Stomach (tissue), 9 donors: ENCODE measurements around the gene MRPL33. TPM values are rescaled to one million over a fixed set of nuclear protein-coding genes. Genes with fewer than 3 reads are reported as not detected.

Experiments
- DNase-seq, 2 donors: peaks; one replicate each; pipeline versions ENCODE4 v3.0.0 to v3.0.0-alpha.2; 2013 to 2019
- H3K27ac ChIP-seq, 5 donors: fragments of 200-600 bp in 4 of 5; sonication (generic) in 4 of 5; one replicate each; pipeline ENCODE4 v1.5.1; 2013 to 2019; ENCODE audit warnings: mild to moderate bottlenecking in 1 of 5, moderate library complexity in 1 of 5
- H3K27me3 ChIP-seq, 3 donors: fragments of 200-600 bp; sonication (generic); one replicate each; pipeline ENCODE4 v1.5.1; 2017 to 2019; ENCODE audit warnings: mixed run types in 1 of 3
- H3K36me3 ChIP-seq, 4 donors: fragments of 200-600 bp; sonication (generic); 1 replicate in 3 of 4; 2 replicates in 1 of 4; pipeline ENCODE4 v1.5.1; 2016 to 2019
- H3K4me1 ChIP-seq, 4 donors: fragments of 200-600 bp; sonication (generic); one replicate each; pipeline ENCODE4 v1.5.1; 2016 to 2019
- H3K4me3 ChIP-seq, 4 donors: fragments of 200-600 bp; sonication (generic) in 3 of 4; one replicate each; pipeline ENCODE4 v1.5.1; 2016 to 2019; ENCODE audit warnings: mild to moderate bottlenecking in 1 of 4
- H3K9me3 ChIP-seq, 4 donors: fragments of 200-600 bp; sonication (generic); one replicate each; pipeline ENCODE4 v1.5.1; 2016 to 2019
- EP300 ChIP-seq: sonication (generic); formaldehyde crosslinking; IDR thresholded peaks from one replicate; pipeline ENCODE4 v1.6.1; 2017; ENCODE audit warnings: antibody characterized with exemption
- POLR2A ChIP-seq, 4 donors: fragments of 450-650 bp; IDR thresholded peaks; one replicate each; pipeline ENCODE4 v1.6.1; 2016; ENCODE audit warnings: antibody characterized with exemption in 4 of 4, control low read depth in 2 of 4, mild to moderate bottlenecking in 1 of 4, moderate library complexity in 1 of 4
- POLR2AphosphoS5 ChIP-seq, 3 donors: sonication (generic); formaldehyde crosslinking; IDR thresholded peaks; one replicate each; pipeline ENCODE4 v1.6.1; 2016; ENCODE audit warnings: antibody characterized with exemption in 3 of 3
- WGBS, 5 donors: extraction: QIAGEN DNeasy Blood & Tissue Kit in 3 of 5; methylation state at CpG; one replicate each; pipeline versions ENCODE4 v1.1.5 to v1.1.7; 2013 to 2018; 5-methylcytosine and 5-hydroxymethylcytosine counted together
- intact Hi-C: fragments of 100-400 bp; cut with DNase I; formaldehyde crosslinking; loops from one replicate; pipeline ENCODE4 v1.15.1; 2023; ENCODE audit warnings: low total_unique reads
- polyA plus RNA-seq, 3 donors: library from polyadenylated mRNA; stranded (reverse); fragments of 200-250 nt; gene quantifications; one replicate each; pipeline ENCODE4 v1.2.3, GENCODE V29; 2013
- total RNA-seq, 5 donors: library from RNA; depleted of rRNA; stranded (reverse); fragments of >200 nt; gene quantifications; one replicate each; pipeline versions ENCODE4 v1.1.0 to v1.2.3, GENCODE V29; 2014 to 2016
- TF ChIP-seq, protein P1 (sequence below), 7 experiments: fragments of 450-650 bp in 4 of 7; fragments of 200-600 bp in 3 of 7; sonication (generic) in 3 of 7; IDR thresholded peaks; one replicate each; pipeline ENCODE4 v1.5.1; 2016 to 2019; ENCODE audit warnings: antibody characterized with exemption in 7 of 7, control low read depth in 2 of 7, mild to moderate bottlenecking in 1 of 7
- donor health status: healthy with polysubstance abuse.
- donor health status: Bipolar disorder and iron deficiency.
- donor health status: healthy.

Gene MRPL33
- total and polyA plus RNA-seq, 8 donors: 8.2 to 268 (median 135) TPM

DNA sequence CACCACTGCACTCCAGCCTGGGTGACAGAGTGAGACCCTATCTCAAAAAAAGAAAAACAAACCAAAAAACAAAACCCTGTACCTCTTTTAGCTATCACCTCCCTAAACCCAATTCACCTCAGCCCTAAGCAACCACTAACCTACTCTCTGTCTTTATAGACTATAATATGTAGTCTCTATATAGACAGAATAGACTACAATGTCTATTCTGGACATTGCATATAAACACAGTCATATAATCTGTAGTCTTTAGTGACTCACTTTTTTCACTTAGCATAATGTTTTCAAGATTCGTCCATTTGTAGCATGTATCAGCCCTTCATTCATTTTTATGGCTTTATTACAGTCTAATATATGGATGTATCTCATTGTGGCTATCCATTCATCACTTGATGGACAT is 37.2 kb upstream of the MRPL33 start:
- no peak for DNase-seq
- H3K9me3 ChIP-seq: no peaks in the 10 kb centered on the region
- 78 to 93% (median 86%) methylated on average over 1 of the region's 1 CpG for WGBS, 5 donors
- H3K27ac ChIP-seq: peak overlapping the region in 3 of 5 donors; percentile 86 to 92 (median 89)
- TF ChIP-seq EP300 (no peak), POLR2A (IDR thresholded peaks at IDR 0.05) (no peak), POLR2AphosphoS5 (IDR thresholded peaks at IDR 0.05) (no peak)
- TF ChIP-seq, protein P1, sequence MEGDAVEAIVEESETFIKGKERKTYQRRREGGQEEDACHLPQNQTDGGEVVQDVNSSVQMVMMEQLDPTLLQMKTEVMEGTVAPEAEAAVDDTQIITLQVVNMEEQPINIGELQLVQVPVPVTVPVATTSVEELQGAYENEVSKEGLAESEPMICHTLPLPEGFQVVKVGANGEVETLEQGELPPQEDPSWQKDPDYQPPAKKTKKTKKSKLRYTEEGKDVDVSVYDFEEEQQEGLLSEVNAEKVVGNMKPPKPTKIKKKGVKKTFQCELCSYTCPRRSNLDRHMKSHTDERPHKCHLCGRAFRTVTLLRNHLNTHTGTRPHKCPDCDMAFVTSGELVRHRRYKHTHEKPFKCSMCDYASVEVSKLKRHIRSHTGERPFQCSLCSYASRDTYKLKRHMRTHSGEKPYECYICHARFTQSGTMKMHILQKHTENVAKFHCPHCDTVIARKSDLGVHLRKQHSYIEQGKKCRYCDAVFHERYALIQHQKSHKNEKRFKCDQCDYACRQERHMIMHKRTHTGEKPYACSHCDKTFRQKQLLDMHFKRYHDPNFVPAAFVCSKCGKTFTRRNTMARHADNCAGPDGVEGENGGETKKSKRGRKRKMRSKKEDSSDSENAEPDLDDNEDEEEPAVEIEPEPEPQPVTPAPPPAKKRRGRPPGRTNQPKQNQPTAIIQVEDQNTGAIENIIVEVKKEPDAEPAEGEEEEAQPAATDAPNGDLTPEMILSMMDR (IDR thresholded peaks at IDR 0.05): no peak
- H3K4me3 ChIP-seq: no peak overlapping the region
- no peaks in the 10 kb centered on the region for H3K36me3 ChIP-seq
- H3K4me1 ChIP-seq: peaks cover 25 to 54% (median 31%) of the 10 kb centered on the region in 4 donors
- intact Hi-C loops: no loop called here
- no peaks in the 10 kb centered on the region for H3K27me3 ChIP-seq

DNA sequence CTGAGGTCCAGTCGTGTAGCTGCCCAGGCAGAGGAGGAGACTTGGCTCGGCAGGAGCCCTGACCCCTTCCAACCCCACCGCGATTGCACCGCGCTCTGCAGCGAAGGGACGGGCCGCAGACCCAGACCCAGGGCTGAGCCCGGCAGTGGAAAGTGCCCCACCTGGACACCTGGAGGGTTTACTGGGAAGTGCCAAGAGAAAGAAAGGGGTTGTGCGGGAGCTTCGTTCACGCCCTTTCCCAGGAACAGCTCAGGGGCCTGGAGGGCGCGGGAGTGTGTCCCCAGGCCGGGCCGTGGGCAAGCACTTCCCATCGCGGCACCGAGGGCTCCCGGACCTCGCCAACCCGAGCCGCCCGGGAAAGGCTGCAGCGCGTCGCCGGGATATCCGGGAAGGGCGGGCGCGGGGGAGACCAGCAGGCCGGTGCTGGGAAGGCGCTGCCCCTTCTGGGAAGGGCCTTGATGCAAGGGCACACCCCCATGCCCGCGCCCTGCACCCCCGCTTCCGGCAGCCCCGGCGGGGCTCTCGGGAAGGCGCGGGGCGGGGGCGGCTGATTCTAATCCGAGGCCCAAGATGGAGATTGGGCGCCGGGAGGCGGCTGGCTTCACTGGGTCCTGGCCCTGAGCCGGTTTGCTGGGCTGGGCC is 36.1 kb upstream of the MRPL33 start:
- Histone ChIP-seq H3K27me3 (no peaks in the 10 kb centered on the region), H3K27ac (peak overlapping the region; percentile 79 to 92 (median 86)), H3K9me3 (no peaks in the 10 kb centered on the region), H3K4me1 (peaks cover 22 to 43% (median 25%) of the 10 kb centered on the region in 4 donors), H3K4me3 (peak overlapping the region; percentile 39 to 52 (median 46)), H3K36me3 (no peaks in the 10 kb centered on the region)
- peak; percentile 79 to 95 for DNase-seq
- intact Hi-C loops: no loop called here
- TF ChIP-seq POLR2AphosphoS5 (IDR thresholded peaks at IDR 0.05): peak; percentile 72 to 97 (median 91)
- peak in 1 of 4 donors; percentile 44 for TF ChIP-seq POLR2A (IDR thresholded peaks at IDR 0.05)
- TF ChIP-seq, protein P1 (IDR thresholded peaks at IDR 0.05): no peak
- TF ChIP-seq EP300: peak; percentile 95
- WGBS, 5 donors: 3 to 19% (median 4%) methylated on average over 16 to 51 of the region's 51 CpGs

- H3K36me3 ChIP-seq: no peaks in the 10 kb centered on the region
- H3K27ac ChIP-seq: peak overlapping the region; percentile 79 to 92 (median 86)
- no peaks in the 10 kb centered on the region for H3K27me3 ChIP-seq
- H3K4me1 ChIP-seq: peaks cover 21 to 43% (median 24%) of the 10 kb centered on the region in 4 donors
- TF ChIP-seq POLR2AphosphoS5 (IDR thresholded peaks at IDR 0.05) (no peak), EP300 (no peak), POLR2A (IDR thresholded peaks at IDR 0.05) (no peak)
- TF ChIP-seq, protein P1 (IDR thresholded peaks at IDR 0.05): no peak
- intact Hi-C loops: no loop called here
- peak overlapping the region in 3 of 4 donors; percentile 39 to 52 (median 48) for H3K4me3 ChIP-seq
- H3K9me3 ChIP-seq: no peaks in the 10 kb centered on the region
- WGBS, 5 donors: 65 to 80% (median 76%) methylated on average over 9 to 10 of the region's 10 CpGs
- DNase-seq: peak in 1 of 2 donors; percentile 16
Measured at GRCh38 chr2:27736031-27736889, 35.3 kb upstream of the MRPL33 start.

DNA sequence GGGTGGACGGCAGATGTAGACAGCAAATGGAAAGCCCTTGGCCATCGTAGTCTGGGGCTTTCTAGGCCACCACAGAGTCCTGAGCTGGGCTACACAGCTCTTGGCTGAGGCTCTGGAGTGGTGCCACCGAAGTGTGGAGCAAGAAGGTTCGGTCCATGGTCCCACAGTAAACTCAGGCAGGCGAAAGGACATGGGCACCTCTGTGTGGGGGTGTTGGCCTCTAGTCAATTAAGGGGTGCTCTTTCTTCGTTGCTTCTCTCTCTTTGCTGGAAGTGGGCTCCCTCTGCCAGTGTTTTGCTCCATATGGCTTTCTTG is 34.7 kb upstream of the MRPL33 start:
- no peaks in the 10 kb centered on the region for H3K9me3 ChIP-seq
- WGBS, 5 donors: 89 to 96% (median 96%) methylated on average over 6 of the region's 6 CpGs
- peak overlapping the region; percentile 2 to 92 (median 86) for H3K27ac ChIP-seq
- H3K36me3 ChIP-seq: no peaks in the 10 kb centered on the region
- no peak overlapping the region for H3K4me3 ChIP-seq
- intact Hi-C loops: no loop called here
- TF ChIP-seq EP300: no peak
- TF ChIP-seq, protein P1 (IDR thresholded peaks at IDR 0.05): no peak
- H3K4me1 ChIP-seq: peaks cover 21 to 43% (median 24%) of the 10 kb centered on the region in 4 donors
- DNase-seq: no peak
- H3K27me3 ChIP-seq: no peaks in the 10 kb centered on the region
